SHP77 treated with DMSO at 0.1 percent for 48 hours (cell line): ENCODE data around the gene GNAQ.
"Not testable (repeated sequence)": the region's sequence is repeated elsewhere in the genome, so short reads cannot be mapped to it uniquely, and the experiment has no call there.

ENCODE experiments used
- DNase-seq: peaks from one replicate; lab custom pipeline; 2025; lab: John Stamatoyannopoulos, UW

Gene GNAQ

GRCh38 chr9:77903666-77904285 is 127.8 kb downstream of the GNAQ start:
- no peak for DNase-seq

- no peak for DNase-seq
These were observed 129.8 kb downstream of the GNAQ start for GRCh38 chr9:77901771-77902170.

GRCh38 chr9:77901018-77901417 is 130.6 kb downstream of the GNAQ start:
- DNase-seq, result no peak

- no peak for DNase-seq
These were observed 131.8 kb downstream of the GNAQ start for GRCh38 chr9:77899679-77900354.

- DNase-seq, result no peak
These were observed 132.7 kb downstream of the GNAQ start for GRCh38 chr9:77898864-77899263.

- no peak for DNase-seq
These were observed 134.5 kb downstream of the GNAQ start for GRCh38 chr9:77896938-77897667.

GRCh38 chr9:77896269-77896937 is 135.2 kb downstream of the GNAQ start:
- no peak for DNase-seq

- no peak for DNase-seq
These were observed 137.9 kb downstream of the GNAQ start for GRCh38 chr9:77893706-77894105.

GRCh38 chr9:77892955-77893514 is 138.6 kb downstream of the GNAQ start:
- no peak for DNase-seq

GRCh38 chr9:77892171-77892570 is 139.4 kb downstream of the GNAQ start:
- DNase-seq, result no peak

GRCh38 chr9:77891128-77891800 is 140.3 kb downstream of the GNAQ start:
- DNase-seq, result no peak

GRCh38 chr9:77887662-77888061 is 143.9 kb downstream of the GNAQ start:
- no peak for DNase-seq

- DNase-seq, result no peak
These were observed 146.4 kb downstream of the GNAQ start for GRCh38 chr9:77885104-77885672.

- DNase-seq, result no peak
These were observed 147.5 kb downstream of the GNAQ start for GRCh38 chr9:77883846-77884771.

- DNase-seq, result no peak
These were observed 148.5 kb downstream of the GNAQ start for GRCh38 chr9:77883133-77883532.

GRCh38 chr9:77882294-77882693 is 149.3 kb downstream of the GNAQ start:
- DNase-seq, result no peak

- not testable (repeated sequence) for DNase-seq
These were observed 150.0 kb downstream of the GNAQ start for GRCh38 chr9:77881634-77882033.

- no peak for DNase-seq
These were observed 150.5 kb downstream of the GNAQ start for GRCh38 chr9:77881111-77881510.

- no peak for DNase-seq
These were observed 152.1 kb downstream of the GNAQ start for GRCh38 chr9:77879437-77879943.

GRCh38 chr9:77878793-77879192 is 152.8 kb downstream of the GNAQ start:
- DNase-seq, result not testable (repeated sequence)
